Colonic mucosa (tissue), 4 donors: ENCODE results near the gene CUL5. TPM values are rescaled to one million over a fixed set of nuclear protein-coding genes. Genes with fewer than 3 reads are reported as not detected.

Experiments used
- DNase-seq: peaks from one replicate; pipeline ENCODE4 v3.0.0-alpha.2; 2020
- H3K27ac ChIP-seq: fragments of 200-600 bp; one replicate; pipeline ENCODE4 v1.8.0; 2021
- H3K27me3 ChIP-seq: fragments of 200-600 bp; one replicate; pipeline ENCODE4 v1.8.0; 2021
- H3K36me3 ChIP-seq: fragments of 200-600 bp; one replicate; pipeline ENCODE4 v1.8.0; 2021
- H3K4me1 ChIP-seq: fragments of 200-600 bp; one replicate; pipeline ENCODE4 v1.8.0; 2021; ENCODE audit warnings: mild to moderate bottlenecking
- H3K4me3 ChIP-seq: fragments of 200-600 bp; one replicate; pipeline ENCODE4 v1.8.0; 2021
- H3K9ac ChIP-seq, 2 donors: one replicate each; pipeline ENCODE4 v1.7.0; 2013; ENCODE audit warnings: control low read depth in 2 of 2, low read depth in 2 of 2, low read length in 2 of 2
- H3K9me3 ChIP-seq: fragments of 200-600 bp; one replicate; pipeline ENCODE4 v1.8.0; 2021
- CTCF ChIP-seq: fragments of 200-600 bp; IDR thresholded peaks from one replicate; pipeline ENCODE4 v1.8.0; 2022; ENCODE audit warnings: antibody characterized with exemption, mild to moderate bottlenecking
- intact Hi-C: fragments of 100-400 bp; cut with DNase I; formaldehyde crosslinking; loops from one replicate; pipeline ENCODE4 v1.14.1; 2022
- total RNA-seq, 2 donors: library from RNA; stranded (reverse); fragmentation: NEBNext Ultra II Directional in 1 of 2; extraction: Animal tissue kit (Norgen Biotek cat#: 25700) in 1 of 2; gene quantifications; one replicate each; pipeline ENCODE4 v1.2.1, GENCODE V29; 2021
- donor health status: healthy.
- donor health status: DM: no; HTN: no; CAD: no.
- donor health status: DM: no; HTN: no; CAD: no.

CUL5 gene
- total RNA-seq: 10 to 100 TPM; 26.1 to 28.0 TPM

DNA sequence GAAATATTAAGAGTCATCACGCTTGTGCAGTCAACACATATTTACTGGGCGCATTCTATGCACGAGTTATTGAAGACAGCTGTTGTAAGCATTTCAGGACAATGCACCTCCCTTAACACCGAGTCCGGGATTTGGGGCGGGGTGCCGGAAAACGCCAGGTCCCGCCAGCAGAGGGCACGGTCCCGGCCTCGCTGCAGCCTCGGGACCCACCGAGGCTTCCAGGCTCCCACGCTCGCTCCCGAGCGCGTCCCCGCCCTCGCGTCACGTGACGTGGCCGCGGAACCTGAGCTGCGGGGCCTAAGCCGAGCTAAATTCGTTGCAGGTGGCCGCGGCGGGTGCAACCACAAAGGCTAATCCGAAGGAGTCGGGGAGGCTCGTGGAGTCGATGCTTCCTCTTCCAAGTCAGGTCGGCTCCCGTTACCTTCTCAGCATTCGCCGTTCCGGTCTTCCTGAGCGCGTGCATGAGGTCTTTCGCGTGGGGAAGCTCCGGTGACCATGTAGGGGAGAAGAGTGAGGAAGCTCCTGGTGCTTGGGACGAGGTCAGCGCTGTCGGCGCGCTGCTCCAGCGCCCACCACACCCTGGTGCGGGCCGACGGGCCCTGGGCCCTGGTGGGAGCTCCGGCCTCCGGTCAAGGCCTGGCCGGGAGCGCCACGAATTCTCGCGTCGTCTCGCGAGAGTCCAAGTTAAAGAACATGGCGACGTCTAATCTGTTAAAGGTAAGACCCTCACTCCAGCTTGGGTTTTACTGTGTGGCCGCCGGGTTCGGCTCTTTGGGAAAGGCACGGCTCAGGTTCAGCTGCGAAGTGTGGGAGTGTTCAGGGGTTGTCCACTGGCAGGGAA, at the start of gene CUL5:
Gene CUL5 (plus strand): TSS at position 243 of the 841 bp plus-strand sequence. CDS start 451 bp downstream, at position 694.
- peak; percentile 92 for DNase-seq
- Histone ChIP-seq H3K9me3 (no peaks in the 10 kb centered on the region), H3K27ac (peak within 1 kb of the TSS; percentile 86), H3K9ac (peak within 1 kb of the TSS; percentile 81 to 99), H3K4me3 (peak within 1 kb of the TSS; percentile 90), H3K4me1 (peaks cover 3% of the 10 kb centered on the region), H3K36me3 (no peaks in the 10 kb centered on the region), H3K27me3 (no peaks in the 10 kb centered on the region)
- intact Hi-C loops: no loop called here
- TF ChIP-seq CTCF: peak; percentile 89

GRCh38 chr11:107961480-107961879, 47.2 kb upstream of the CUL5 start:
- Histone ChIP-seq H3K9me3 (no peaks in the 10 kb centered on the region), H3K4me3 (no peak overlapping the region), H3K27me3 (no peaks in the 10 kb centered on the region), H3K4me1 (no peaks in the 10 kb centered on the region), H3K36me3 (no peaks in the 10 kb centered on the region), H3K9ac (no peak overlapping the region), H3K27ac (no peak overlapping the region)
- intact Hi-C loops: no loop called here
- no peak for TF ChIP-seq CTCF
- DNase-seq: no peak

DNA sequence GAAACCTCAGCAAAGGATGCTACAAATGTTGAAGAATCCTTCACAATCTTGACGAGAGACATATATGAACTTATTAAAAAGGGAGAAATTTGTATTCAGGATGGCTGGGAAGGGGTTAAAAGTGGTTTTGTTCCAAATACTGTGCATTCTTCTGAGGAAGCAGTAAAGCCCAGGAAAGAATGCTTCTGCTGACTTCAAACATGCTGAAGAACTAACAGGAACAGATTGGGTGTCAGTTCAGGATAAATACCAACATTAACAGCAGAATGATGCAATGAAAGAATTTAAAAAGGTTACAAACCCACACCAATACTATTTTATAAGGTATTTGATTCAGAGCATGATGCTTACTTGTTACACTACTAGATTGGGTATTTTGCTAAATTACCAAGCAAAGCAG, 46.5 kb upstream of the CUL5 start:
- Histone ChIP-seq H3K9ac (no peak overlapping the region), H3K4me3 (no peak overlapping the region), H3K27ac (no peak overlapping the region), H3K36me3 (no peaks in the 10 kb centered on the region), H3K9me3 (no peaks in the 10 kb centered on the region), H3K4me1 (no peaks in the 10 kb centered on the region), H3K27me3 (no peaks in the 10 kb centered on the region)
- no peak for DNase-seq
- no peak for TF ChIP-seq CTCF
- intact Hi-C loops: no loop called here

DNA sequence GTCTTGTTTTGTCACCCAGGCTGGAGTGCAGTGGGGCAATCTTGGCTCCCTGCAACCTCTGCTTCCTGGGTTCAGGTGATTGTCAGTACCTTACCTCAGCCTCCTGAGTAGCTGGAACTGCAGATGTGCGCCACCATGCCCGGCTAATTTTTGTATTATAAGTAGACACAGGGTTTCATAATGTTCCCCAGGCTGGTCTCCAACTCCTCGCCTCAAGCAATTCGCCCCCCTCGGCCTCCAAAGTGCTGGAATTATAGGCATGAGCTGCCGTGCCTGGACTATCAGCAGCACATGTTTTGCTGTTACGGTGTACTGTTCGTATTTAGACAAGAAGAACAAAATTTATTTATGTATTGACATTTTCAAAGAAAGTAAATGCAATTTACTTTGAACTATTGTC, 45.6 kb upstream of the CUL5 start:
- no peak overlapping the region for H3K4me3 ChIP-seq
- no peaks in the 10 kb centered on the region for H3K36me3 ChIP-seq
- H3K4me1 ChIP-seq: no peaks in the 10 kb centered on the region
- no peak overlapping the region for H3K9ac ChIP-seq
- no peaks in the 10 kb centered on the region for H3K9me3 ChIP-seq
- no peak for DNase-seq
- no peaks in the 10 kb centered on the region for H3K27me3 ChIP-seq
- intact Hi-C loops: no loop called here
- no peak for TF ChIP-seq CTCF
- no peak overlapping the region for H3K27ac ChIP-seq

DNA sequence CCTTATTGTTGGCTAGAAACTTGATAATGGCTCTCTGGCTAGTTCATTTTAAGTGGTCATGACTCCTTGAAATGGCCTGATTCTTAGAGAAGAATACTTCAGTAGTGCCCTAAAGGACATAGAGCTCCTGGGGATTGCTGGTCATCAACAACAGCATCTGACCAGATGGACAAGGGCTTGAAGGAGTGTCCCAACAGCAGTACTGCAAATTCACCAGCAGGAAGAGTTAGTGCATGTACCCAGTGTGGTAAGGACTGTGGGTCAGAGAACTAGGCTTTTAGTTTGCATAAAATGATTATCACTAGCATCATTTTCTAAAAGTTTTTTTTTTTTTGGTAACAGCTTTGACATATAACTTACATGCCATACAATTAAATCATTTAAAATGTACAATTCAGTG, 39.5 kb upstream of the CUL5 start:
- Histone ChIP-seq H3K4me1 (no peaks in the 10 kb centered on the region), H3K9me3 (no peaks in the 10 kb centered on the region), H3K9ac (no peak overlapping the region), H3K27me3 (no peaks in the 10 kb centered on the region), H3K4me3 (no peak overlapping the region), H3K27ac (no peak overlapping the region), H3K36me3 (no peaks in the 10 kb centered on the region)
- TF ChIP-seq CTCF: no peak
- no peak for DNase-seq
- intact Hi-C loops: no loop called here
